Fibroblast of pulmonary artery (primary cell): ENCODE measurements around the gene PTPRZ1.

Source experiments
- DNase-seq: peaks from one replicate; pipeline ENCODE4 v3.0.0-alpha.2; 2010; ENCODE audit warnings: low read depth
- H3K4me3 ChIP-seq: replicated peaks from 2 replicates; pipeline ENCODE4 v1.5.1; 2011; ENCODE audit warnings: low read depth, mild to moderate bottlenecking, control low read depth, low read length, moderate library complexity
- TF ChIP-seq, protein P1 (sequence below): IDR thresholded peaks from 2 replicates; pipeline ENCODE4 v1.5.1; 2011; ENCODE audit warnings: mild to moderate bottlenecking, control low read depth, low read length, inconsistent platforms; ENCODE audit errors: missing control alignments

Gene PTPRZ1

DNA sequence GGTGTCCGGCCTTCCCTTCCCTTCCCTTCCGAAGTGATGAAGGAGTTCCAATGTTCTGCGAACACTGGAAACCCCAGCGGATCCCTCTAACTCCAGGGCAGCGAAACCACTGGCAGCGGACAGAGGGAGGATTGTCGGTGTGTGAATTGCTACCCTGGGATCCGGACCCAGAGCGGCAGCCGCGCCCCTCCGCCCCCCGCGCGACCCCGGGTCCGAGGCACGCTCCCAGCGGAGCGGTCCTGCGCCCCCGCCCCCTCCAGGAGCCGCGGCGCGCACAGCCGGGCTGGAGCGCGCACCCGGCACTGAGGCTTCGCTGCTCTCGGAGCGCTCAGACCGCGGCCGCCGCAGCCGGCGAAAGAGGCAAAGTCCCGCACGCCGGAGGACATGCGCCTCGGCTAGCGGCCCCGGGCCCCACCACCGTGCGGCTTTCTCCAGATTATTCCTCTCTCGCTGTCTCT is at the start of gene PTPRZ1:
Gene PTPRZ1 (plus strand): TSS at position 331 of the 458 bp plus-strand sequence. CDS start 339 bp downstream, outside the sequence.
- H3K4me3 ChIP-seq: peak within 1 kb of the TSS; percentile 61
- peak; percentile 18 for DNase-seq
- TF ChIP-seq, protein P1, sequence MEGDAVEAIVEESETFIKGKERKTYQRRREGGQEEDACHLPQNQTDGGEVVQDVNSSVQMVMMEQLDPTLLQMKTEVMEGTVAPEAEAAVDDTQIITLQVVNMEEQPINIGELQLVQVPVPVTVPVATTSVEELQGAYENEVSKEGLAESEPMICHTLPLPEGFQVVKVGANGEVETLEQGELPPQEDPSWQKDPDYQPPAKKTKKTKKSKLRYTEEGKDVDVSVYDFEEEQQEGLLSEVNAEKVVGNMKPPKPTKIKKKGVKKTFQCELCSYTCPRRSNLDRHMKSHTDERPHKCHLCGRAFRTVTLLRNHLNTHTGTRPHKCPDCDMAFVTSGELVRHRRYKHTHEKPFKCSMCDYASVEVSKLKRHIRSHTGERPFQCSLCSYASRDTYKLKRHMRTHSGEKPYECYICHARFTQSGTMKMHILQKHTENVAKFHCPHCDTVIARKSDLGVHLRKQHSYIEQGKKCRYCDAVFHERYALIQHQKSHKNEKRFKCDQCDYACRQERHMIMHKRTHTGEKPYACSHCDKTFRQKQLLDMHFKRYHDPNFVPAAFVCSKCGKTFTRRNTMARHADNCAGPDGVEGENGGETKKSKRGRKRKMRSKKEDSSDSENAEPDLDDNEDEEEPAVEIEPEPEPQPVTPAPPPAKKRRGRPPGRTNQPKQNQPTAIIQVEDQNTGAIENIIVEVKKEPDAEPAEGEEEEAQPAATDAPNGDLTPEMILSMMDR: no peak

DNA sequence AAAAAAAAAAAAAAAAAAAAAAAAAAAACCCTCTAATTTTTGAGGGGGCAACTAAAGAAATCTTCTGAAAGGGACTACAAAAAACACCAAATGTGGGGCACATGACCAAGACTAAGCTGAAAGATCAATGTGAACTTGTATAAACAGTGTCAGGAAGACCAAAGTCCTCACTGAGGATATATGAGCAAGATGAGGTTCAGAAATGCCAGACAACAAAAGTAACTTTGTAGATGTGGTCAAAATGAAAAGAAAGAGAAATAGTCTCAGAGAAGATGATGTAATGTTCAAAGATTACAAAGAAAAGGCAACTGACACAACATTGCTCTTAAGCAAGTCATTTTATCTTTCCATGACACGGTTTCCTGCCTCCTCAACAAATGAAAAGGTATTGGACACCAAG is 48.7 kb upstream of the PTPRZ1 start:
- DNase-seq: peak; percentile 3
- TF ChIP-seq, protein P1: no peak
- no peak overlapping the region for H3K4me3 ChIP-seq

DNA sequence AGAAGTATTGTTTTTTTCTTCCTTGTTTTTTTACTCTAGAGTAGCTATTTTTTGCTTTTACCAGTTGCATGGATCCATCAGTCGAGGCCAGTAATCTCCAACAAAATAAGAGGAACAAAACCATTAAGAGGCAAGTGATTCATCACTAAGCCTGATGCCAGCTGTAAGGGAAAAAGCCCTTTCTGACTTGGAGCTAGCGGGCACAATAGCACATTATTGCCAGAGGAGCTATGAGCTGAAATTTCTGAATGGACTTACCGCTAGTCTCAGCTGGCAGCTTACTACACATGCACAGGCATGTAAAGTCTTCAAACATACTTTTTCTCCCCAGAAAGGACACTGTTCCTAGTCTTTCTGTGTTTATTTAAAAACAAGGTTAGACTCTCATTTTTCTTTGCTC is 41.6 kb upstream of the PTPRZ1 start:
- no peak overlapping the region for H3K4me3 ChIP-seq
- TF ChIP-seq, protein P1: no peak
- no peak for DNase-seq

DNA sequence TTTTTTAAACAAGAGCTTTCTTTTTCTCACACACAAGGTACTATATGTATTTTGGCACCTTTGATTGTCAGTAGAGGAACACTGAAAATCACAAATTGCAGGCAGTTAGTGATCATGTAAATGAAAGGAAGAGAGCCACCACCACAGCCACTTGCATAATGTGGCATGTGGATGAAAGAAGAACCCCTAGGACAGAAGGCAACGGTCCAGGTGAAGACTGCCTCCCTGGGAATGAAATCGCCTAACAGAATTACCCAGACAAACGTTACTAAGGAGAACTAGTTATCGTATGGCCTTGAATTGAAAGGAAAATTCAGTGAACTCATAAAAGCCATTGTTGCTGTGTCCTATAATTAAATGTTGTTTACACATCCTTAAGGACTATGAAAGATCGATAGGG is 41.2 kb upstream of the PTPRZ1 start:
- TF ChIP-seq, protein P1: no peak
- H3K4me3 ChIP-seq: no peak overlapping the region
- no peak for DNase-seq

DNA sequence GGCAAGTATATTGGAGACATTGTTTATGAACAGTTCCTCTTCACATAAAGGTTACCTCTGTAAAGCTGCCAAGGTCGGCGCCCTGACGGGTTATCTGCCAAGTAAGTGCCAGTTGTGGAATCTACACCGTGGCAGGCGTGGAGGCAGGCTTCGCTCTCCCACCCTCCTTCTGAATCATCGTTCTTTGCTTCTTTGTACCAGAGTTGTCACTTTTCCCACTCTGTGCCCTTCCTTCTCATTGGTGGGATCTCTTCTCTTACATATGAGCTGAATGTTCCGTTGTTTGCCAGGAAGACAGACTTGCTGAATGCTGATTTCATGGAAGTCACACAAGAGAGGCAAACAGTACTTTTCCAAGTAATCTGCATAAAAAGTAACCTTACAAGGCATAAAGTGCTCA is 40.6 kb upstream of the PTPRZ1 start:
- no peak for DNase-seq
- no peak overlapping the region for H3K4me3 ChIP-seq
- TF ChIP-seq, protein P1: no peak

DNA sequence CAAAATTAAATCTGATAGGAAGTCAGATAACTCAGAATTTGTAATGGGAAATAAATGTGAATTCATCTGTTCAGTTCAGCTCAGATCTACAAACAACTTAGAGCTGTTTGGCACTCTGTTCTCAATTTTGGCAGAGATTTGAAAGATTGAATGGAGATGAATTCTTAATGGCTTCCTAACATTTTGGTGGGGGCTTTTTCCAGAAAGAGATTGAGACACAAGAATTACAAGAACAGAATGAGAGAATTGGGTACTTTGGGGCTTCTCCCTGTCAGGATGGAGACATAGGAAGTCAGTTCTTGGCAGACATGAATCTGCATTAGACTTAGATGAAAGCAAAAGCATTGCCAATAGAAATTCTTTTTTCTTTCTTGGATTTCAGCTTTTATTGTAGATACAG is 39.0 kb upstream of the PTPRZ1 start:
- TF ChIP-seq, protein P1: no peak
- DNase-seq: no peak
- no peak overlapping the region for H3K4me3 ChIP-seq

DNA sequence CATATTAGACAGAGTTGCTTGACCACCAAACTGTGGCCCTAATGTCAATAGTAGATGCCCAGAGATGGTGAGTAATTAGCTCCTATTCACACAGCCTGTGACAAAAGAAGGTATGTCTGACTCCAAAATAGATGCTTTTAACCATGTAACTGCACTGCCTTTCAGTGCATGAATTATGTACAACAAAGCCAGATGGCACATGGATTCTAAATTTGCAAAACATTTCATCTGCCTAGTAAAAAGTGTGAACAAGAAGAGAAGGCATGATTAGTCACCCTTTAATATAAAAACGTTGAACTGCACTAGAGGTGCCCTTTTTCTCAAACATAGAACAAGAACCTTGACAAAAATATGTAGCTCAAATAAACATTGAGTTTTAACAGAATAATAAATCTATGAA is 35.5 kb upstream of the PTPRZ1 start:
- no peak for DNase-seq
- TF ChIP-seq, protein P1: no peak
- H3K4me3 ChIP-seq: no peak overlapping the region
